NK-92 treated with Interleukin-12 subunit alpha and Interleukin-12 subunit beta, amount 100 ng/mL, for 24 hours (cell line): ENCODE data around the gene ACLY.
A peak's percentile ranks its signal among the peaks of the same experiment; 100 is the strongest.

Experiments
- DNase-seq: peaks from one replicate; lab custom pipeline; 2025; lab: John Stamatoyannopoulos, UW

Gene ACLY

DNA sequence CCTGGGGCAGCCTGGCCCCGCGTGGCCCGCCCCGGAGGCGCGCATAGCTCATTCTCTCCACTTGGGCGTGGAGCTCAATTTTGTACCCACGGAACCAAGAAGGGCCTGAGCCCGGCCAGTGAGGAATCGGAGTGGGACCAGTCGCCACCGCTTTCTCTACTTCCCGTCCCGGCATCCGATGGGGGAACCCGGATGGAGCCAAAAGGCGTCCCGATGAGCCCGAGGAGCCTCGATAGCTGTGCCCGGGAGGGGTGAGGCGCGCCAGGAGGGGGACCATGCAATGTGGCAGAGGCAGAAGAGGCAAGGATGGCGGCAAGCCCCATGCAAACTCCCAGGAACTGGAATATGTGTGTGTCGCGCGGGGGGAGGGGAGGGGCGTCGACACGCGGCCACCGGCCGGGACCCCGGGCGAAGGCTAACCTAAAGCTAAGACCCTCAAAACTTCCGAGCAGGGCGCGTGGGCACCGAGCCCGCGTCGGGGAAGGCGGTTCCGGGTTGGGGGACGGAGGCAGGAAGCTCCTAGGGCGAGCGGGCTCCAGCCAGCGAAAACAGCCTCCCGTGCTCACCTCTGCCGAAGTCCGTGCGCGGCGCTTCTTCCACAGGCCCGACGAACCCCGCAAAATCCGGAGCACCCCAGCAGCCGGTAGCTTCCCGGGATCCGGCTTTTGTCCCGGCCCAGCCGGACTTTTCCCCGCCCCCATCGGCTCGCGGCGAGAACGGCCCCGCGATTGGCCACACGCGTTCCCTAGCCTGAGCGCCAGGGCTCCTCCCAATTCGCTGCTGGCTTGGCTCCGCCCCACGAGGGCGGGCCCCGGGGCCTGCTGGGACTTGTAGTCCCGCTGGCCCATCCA is at the start of gene ACLY:
ACLY (minus strand) TSS at position 638 of the 851 bp plus-strand sequence. CDS start 5,078 bp downstream, outside the sequence.
- peak; percentile 94 for DNase-seq

DNA sequence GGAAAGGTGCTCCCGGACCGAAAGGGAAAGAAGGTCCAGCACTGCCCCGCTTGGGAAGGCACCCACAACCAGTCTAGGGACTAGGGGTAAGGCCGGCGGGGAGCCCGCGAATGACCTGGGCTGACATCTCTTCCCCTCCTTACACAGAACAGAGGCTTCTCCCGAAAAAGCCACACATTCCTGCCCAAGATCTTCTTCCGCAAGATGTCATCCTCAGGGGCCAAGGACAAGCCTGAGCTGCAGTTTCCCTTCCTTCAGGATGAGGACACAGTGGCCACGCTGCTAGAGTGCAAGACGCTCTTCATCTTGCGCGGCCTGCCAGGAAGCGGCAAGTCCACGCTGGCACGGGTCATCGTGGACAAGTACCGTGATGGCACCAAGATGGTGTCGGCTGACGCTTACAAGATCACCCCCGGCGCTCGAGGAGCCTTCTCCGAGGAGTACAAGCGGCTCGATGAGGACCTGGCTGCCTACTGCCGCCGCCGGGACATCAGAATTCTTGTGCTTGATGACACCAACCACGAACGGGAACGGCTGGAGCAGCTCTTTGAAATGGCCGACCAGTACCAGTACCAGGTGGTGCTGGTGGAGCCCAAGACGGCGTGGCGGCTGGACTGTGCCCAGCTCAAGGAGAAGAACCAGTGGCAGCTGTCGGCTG is 49.3 kb upstream of the ACLY start:
- no peak for DNase-seq

DNA sequence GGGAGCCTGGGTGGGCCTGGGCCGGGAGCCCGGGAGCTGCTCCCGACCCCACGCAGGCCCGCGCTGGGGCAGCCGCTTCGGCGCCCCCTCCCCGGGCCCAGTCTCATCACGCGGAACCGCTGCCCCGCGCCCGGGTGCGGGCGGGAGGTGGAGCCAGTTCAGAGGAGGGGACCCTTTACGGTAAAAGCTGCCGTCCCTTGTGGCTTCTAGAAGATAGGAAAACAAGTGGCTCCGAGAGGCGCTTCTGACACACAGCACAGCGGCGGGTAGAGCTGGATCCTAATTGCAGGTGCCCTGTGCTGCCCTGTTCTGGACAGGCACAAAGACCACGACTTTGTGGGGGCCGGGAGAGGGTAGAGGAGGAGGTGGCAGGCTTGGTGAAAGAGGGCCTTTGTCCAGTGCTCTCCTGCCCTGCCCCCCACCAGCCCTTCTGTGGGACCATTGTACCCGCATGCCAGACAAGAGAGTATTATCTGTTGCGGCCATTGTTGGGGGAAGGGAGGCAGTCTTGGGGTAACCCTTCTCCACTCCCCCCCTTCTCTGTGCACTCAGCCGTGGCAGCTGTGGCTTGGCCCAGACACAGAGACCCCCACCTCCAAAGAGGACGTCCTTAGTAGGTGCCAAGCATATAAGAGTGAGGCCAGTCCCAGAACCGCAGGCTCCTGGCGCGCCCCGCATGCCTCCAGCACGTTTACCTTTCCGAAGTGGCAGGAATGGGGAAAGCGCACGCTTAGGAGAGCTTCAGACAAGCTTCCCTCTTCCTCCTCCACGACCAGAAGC is 48.6 kb upstream of the ACLY start:
- no peak for DNase-seq

DNA sequence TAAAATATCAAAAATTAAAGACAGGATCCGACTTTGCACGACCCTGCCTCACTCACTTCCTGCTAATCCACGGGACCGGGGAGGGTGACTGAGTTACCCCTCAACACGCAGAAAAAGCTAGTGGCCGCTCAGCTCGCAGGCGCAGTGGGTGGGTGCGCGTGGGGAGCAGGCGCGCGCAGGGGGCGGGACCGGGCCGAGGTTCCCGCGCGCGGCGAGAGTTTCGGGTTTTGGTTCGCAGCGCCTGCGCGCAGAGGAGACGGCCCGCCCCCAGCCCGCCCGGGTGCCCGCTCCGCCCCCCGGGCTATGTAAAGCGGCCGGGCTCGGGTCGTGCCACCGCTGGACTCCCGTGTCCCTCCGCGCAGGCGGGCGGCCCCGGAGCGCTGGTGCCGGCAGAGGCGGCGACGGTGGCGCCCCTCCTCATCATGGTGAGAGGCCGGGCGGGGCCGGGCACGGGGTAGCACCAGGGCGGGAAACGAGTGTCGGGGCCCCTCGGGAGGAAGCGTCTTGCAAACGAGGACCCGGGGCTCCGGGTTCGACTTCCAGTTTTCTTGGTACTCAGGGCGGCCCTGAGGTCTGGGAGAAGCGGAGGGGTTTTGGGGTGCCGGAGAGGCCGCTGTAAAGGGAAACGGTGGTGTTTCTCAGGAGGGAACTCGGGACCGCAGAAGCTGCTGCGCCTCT is 47.9 kb upstream of the ACLY start, which contains the start of gene CNP:
CNP (plus strand) TSS at position 333 of the 678 bp plus-strand sequence; CDS start at position 423, 90 bp downstream.
- peak; percentile 82 for DNase-seq

DNA sequence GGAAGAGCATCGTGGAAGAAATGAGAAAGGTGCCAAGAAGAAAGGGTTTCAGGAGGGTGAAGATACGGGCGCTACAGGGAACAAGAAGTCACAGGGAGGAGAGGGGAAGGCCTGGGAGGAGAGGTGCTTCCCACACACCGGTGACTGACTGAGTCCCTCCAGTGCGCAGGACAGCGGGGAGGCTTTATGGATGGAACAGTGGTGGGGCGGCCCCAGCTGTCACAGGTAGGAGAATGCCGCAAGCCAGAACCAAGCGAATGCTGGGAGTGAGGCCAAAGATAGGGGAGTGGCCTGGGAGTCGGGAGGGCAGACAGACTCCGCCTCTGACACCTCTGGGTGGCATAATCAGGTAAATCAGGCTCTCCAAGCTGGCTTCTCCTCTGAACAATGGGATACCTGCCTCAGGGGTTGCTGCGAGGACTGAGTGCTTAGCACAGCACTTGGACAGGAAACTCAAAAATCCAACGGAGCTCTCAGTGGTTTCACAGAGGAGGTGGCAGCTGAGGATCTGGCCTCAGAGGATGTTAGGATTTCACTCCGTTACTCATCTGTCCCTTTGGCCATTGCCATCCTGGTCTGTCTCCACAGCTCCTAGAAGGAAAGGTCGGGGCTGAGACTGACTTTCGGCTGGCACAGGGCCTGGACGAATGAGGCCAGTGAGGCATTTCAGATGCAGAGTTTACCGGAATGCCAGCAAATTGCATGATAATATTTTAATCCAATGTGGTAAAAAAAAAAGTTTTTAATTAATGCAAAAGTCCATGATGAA is 47.1 kb upstream of the ACLY start:
- DNase-seq, result peak; percentile 37

DNA sequence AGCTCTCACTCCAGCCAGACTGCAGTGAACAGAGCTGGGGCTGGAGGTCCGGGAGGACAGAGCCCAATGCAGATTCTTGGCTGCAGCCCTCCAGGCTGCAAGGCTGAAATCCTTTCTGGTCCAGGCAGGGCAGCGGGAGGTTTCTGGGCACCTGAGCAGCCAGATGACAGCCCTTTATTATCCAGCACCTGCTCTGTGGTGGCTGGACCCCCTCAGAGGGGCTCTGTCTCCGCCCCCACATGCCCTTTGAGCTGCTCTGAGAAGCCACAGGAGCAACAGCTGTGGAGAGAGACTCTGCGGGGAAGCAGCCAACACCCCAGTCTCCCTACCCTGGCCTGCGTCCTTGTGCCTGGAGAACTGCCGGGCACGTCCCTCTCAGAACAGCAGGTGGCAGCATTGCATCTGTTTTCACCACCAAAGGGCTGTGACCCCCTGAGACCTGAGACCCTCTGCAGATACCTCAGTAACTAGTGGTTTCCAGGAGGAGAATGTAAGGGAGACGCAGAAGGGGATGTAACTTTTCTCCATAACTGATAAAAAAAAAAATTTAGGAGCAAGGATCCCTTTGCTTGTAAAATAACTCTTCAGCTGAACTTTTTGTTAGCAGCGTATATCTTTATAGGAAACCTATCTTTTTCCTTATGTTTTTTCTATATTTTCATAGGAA is 44.1 kb upstream of the ACLY start:
- DNase-seq, result peak; percentile 34

DNA sequence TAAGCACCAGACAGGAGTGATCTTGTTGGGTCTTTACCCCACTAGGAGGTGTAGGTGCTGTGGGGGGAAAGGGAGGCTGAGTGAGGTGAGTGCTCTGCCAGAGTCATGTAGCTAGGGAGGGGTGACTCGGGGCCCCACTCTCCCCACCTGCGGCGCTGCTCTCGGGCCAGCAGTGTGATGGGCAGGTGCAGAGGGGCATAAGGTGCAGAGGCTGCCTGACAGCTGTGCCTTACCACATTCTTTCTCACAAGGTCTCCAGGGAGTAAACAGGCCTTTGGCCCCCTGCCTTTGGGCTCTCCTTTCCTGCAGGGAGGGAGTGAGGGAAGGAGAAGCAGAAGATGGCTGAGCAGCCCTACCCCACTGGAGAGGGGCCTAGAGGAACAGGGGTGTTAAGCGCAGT is 43.4 kb upstream of the ACLY start:
- DNase-seq, result no peak

DNA sequence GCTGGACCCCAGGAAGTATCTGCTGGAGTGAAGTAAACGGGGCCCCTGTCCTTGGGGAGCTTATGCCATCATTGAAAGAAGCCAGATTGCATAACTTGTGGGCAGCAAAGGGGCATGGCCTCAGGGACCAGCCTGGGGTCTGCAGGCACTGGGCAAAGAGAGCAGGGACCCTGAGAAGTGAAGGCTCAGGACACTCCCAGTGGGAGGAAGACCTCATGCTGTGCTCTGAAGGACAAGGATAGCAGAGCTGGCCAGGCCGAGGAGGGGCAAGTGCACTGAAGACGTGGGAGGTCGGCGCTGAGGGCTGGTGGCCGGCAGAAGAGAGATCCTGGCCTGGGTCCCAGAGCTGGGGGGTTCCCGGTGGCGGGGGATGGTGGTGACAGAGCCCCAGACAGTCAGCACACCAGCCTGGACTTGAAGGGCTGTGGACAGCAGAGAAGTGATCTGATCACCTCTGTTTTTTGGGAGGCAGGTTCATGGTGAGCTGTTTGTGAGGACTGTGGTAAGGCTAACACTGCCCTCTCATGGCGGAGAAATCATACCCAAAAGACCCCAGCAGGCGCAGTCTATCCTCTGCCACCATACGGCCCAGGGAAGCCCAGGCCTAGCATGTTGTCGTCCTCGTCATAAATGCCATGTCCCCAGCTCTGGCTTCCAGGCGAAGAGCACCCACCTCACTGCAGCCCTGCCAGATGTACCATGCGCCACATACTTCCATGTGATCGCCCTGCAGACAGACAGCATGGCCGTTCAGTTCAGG is 40.8 kb upstream of the ACLY start:
- DNase-seq, result peak; percentile 21

DNA sequence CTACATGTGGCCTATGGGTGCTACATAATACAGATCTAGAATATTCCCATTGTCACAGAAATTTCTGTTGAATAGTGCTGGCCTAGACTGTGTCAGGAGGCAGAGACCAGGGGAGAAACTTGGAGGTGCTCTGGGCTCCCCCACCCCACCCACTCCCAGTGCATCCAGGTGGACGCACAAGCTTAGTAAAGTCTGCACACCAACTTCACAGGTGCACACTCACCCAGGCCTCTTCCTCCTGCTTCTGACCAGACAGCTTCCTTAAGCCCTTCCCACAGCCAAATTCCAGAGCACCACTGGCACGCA is 40.2 kb upstream of the ACLY start:
- DNase-seq, result no peak

DNA sequence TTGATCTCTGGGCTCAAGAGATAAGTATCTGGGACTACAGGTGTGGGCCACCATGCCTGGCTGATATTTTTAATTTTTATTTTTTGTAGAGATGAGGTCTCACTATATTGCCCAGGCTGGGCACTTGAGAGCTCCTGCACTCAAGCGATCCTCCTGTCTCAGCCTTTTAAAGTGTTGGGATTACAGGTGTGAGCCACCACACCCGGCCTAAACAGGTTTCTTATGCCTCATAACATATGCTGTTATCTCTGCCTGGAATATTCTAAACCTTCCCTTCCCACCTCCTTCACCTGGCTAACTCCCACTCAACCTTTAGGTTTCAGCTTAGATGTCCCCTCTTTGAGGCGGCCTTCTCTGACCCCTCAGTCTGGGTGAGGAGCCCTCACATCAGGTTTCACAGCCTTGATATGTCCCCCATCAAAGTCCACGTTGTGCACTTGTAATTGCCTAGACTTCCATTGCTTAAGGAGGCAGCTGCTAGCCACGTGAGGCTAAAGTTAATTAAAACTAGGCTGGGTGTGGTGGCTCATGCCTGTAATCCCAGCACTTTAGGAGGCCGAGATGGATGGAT is 39.2 kb upstream of the ACLY start:
- no peak for DNase-seq

DNA sequence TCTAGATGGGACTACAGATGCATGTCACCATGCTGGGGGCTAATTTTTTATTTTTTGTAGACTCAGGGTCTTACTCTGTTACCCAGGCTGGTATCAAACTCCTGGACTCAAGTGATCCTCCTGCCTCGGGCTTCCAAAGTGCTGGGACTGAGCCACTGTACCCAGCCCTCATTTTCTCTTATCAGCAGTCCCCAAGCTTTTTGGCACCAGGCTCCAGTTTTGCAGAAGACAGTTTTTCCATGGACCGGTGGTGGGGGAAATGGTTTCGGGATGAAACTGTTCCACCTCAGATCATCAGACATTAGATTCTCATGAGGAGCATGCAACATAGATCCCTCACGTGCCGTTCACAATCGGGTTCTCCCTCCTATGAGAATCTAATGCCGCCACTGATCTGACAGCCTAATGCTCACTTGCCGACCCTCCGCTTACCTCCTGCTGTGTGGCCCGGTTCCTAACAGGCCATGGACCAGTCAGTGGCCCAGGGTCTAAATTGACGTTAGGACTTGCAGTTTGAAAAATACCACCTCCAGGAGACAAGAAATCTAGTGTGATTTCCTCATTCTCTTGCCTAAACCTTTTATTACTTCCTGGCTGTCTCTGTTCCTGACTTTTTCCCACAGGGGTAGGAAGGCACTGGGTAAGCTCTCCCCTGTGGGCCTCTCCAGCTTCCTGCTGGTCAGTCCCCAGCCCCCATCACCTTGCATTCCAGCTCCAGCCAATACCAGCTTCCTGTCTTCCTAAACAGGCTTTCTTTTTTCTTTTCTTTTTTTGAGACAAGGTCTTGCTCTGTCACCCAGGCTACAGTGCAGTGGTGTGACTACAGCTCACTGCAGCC is 38.5 kb upstream of the ACLY start:
- DNase-seq, result no peak

DNA sequence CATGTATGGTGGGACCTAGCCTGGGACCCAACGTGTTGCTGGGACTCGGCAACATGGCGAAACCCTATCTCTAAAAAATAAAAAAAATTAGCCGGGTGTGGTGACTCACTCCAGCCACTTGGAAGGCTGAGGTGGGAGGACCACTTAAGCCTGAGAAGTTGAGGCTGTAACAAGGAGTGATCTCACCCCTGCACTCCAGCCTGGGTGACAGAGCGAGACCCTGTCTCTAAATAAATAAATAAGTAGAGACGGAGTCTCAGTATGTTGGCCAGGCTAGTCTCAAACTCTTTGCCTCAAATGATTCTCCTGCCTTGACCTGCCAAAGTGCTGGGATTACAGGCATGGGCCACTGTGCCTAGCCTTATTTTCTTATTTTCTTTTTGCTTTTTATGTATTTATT is 37.8 kb upstream of the ACLY start:
- DNase-seq, result no peak

DNA sequence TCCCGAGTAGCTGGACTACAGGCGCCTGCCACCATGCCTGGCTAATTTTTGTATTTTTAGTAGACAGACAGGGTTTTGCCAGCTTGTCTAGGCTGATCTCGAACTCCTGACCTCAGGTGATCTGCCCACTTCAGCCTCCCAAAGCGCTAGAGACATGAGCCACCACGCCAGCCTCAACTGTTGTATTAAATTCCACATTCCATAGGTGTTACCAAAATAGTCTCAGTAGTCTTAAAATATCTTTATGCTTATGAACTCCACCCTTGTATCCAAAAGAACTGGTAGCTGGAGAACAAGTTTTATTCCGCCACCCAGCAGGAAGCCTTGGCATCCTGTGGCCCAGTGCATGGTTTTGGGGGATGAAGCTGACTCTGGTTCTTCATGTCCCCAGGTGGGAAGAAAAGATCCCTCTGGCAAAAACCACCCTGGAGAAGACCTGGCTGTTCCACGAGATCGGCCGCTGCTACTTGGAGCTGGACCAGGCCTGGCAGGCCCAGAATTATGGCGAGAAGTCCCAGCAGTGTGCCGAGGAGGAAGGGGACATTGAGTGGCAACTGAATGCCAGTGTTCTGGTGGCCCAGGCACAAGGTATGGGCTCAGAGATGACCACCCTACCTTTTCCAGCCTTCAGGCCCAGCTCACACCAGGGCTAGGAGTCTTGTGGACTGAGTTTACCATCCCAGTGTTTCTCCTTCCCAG is 30.2 kb upstream of the ACLY start:
- DNase-seq, result no peak

DNA sequence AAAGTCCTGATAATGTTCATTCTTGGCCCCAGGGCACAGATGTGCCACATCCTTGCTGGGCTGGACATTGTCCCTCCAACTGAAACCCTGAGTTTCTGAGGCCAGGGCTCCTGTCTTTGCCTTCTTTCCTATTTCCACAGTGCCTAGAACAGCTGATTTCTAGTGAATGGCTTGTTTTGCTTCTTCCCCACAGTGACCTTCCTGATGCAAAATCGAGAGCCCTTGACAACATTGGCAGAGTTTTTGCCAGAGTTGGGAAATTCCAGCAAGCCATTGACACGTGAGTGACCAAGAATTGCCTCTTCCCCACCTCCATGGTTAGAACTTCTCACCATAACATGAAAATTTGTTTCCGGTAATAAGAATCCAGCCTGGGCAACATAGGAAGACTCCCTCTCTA is 26.2 kb upstream of the ACLY start:
- no peak for DNase-seq

DNA sequence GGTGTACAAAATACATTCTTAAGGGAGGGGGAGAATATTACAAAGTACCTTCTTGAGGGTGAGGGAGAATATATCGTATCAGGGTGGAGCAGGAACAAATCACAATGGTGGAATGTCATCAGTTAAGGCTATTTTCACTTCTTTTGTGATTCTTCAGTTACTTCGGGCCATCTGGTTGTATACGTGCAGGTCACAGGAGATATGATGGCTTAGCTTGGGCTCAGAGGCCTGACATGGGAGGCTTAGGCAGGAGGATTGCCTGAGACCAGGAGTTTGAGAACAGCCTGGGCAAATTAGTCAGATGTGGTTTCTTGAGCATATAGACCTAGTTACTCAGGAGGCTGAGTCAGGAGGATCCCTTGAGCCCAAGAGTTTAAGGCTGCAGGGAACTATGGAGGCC is 24.7 kb upstream of the ACLY start:
- no peak for DNase-seq

DNA sequence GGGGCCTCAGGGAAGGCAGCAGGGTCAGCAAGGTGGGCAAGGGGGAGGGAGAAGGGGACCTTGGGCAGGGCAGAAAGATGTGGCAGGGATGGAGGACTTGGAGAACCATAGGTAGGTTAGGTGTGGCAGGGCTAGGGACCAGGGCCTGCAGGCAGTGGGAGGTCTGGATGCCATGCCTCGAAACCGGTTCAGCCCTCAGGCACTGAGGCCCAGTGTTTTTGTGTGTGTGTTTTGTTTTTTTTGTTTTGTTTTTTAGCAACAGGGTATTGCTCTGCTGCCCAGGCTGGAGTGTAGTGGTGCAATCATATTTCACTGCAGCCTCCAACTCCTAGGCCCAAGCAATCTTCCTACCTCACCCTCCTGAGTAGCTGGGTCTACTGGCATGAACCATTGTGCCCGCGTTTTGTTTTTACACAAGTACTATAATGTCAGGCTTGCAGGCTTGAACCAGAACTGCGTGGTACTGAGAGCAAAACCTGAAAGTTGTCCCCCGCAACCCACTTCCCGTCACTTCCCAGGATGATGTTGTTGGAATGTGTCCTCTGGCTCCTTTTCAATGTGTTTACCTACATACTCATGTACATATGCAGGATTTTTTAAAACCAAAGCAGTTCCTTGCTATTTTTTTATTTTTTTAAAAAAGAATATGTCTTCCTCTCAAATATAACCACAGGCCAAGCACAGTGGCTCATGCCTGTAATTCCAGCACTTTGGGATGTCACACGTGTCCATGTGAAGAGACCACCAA is 24.0 kb upstream of the ACLY start:
- DNase-seq, result no peak

DNA sequence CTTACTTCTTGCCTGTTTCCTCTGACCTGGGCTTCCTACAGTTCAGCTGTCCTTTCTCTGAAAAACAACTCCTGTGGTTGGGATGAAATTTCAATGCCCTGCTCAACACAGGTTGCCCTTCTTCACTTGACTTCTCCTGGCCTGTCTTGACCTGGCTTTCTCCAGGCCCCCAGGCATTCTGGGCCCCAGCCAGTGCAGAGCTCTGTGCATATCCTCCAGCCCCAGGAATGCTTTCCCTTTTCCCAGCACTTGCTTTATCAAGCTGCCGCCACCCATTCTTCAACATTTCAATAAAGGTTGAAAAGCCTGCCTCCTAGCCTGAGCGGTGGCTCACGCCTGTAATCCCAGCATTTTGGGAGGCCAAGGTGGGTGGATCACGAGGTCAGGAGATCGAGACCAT is 22.4 kb upstream of the ACLY start:
- DNase-seq, result no peak

DNA sequence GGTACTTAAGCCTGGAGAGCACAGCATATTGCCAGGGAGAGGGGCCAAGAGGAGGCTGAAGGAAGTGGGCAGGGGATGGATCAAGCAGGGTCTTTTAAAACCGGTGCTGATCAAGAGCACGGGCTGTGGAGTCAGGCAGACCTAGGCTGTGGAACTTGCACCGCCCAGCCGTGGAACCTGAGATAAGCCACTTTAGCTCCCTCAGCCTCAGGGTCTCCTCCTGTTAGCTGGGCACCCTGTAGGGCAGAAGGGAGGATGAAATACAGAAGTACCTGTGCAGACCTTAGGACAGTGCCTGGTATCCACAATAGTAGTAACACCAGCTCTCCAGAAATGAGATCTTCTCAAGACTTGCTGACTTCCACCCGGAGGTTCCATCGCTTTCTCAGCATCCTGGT is 20.9 kb upstream of the ACLY start:
- DNase-seq, result no peak
